ENCODE measurements around the gene ZNHIT2. TPM values are rescaled to one million over a fixed set of nuclear protein-coding genes. Genes with fewer than 3 reads are reported as not detected.
A peak's percentile ranks its signal among the peaks of the same experiment; 100 is the strongest.

ZNHIT2 gene
- total RNA-seq, 1 experiment from 2014 or later, result 48.2 TPM

DNA sequence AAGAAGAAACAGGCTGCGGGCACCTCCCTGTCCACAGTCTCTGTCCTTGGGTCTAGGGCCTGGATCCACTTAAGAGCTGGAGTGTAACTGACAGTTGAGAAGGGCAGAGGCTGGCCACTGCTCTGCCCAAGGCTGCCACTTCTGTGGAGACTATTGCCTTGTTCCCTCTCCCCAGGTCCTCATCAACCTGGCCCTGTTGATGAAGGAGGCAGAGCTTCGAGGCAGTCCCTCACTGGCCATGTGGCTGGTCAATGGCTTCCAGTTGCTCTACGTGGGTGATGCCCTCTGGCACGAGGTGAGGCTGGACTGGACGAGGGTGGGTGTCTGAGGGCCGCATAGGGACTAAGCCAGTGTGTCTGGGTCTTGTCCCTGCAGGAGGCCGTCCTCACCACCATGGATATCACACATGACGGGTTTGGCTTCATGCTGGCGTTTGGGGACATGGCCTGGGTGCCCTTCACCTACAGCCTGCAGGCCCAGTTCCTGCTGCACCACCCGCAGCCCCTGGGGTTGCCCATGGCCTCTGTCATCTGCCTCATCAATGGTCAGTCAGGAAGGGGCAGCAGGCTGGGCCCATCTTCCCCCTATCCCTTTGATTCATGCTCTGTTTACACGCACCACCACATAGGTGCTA lies 2.8 kb downstream of the ZNHIT2 start:
- H3F3A ChIP-seq (ENCODE audit: low read length, unreplicated experiment), result peaks cover 11% of the 10 kb centered on the region
- peaks cover 21% of the 10 kb centered on the region for H3K4me1 ChIP-seq (ENCODE audit: insufficient read depth, low read length)
- no peak overlapping the region for H3K27ac ChIP-seq (ENCODE audit: low read length)
- intact Hi-C loops (cut with micrococcal nuclease), result no loop called here
- BruUV-seq (replicated peaks), result no TSS peak
- DNase-seq, result no peak
- TF ChIP-seq EZH2phosphoT487 (IDR thresholded peaks at IDR 0.05; ENCODE audit: borderline replicate concordance, low read length) (no peak), CTCF (conservative IDR thresholded peaks at IDR 0.05; ENCODE audit: low read depth, low read length) (no peak), EZH2 (IDR thresholded peaks at IDR 0.05; ENCODE audit: low read length, unreplicated experiment) (no peak)
- peaks cover 2% of the 10 kb centered on the region; the same call in 1 of the 2 replicates for H3K36me3 ChIP-seq (ENCODE audit: low read depth, low read length)
- no peaks in the 10 kb centered on the region for H3K9me2 ChIP-seq (replicated peaks; ENCODE audit: low read length)
- no peak overlapping the region for H3K9ac ChIP-seq (ENCODE audit: low read length)
- no peak overlapping the region for H3K4me2 ChIP-seq (ENCODE audit: low read length)
- H3K9me3 ChIP-seq (ENCODE audit: low read length), result no peaks in the 10 kb centered on the region
- H3K79me2 ChIP-seq (ENCODE audit: low read length), result peaks cover 24% of the 10 kb centered on the region
- no peaks in the 10 kb centered on the region for H4K20me1 ChIP-seq (ENCODE audit: low read length)
- H3K27me3 ChIP-seq (ENCODE audit: low read length), result no peaks in the 10 kb centered on the region
- no peak overlapping the region for H3K4me3 ChIP-seq (ENCODE audit: low read length)
- CTCF ChIA-PET, result no interaction called here
- POLR2A ChIA-PET (ENCODE audit: unreplicated experiment), result no interaction called here
- no peak overlapping the region for H2AFZ ChIP-seq (ENCODE audit: low read length)
- no peak for ATAC-seq

DNA sequence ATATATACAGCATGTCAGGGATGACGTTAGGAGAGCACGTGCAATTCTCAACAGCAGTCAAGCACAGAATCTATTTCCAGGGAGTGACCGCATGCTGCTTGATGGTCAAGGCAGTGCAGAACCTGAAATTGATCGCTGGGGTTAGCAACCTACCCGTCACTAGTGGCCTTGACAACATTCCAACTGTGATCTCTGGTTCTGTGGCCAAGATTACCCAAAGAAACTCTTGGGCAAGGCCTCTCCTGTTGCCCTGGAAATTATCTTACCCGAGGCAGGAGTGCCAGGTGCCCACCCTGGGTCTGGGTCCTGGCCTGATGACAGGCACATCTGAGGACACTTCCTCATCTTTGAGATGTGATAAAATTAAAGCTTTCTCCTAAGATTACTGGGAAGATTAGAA lies 3.7 kb downstream of the ZNHIT2 start:
- no peaks in the 10 kb centered on the region for H3K9me3 ChIP-seq (ENCODE audit: low read length)
- no peaks in the 10 kb centered on the region for H3K36me3 ChIP-seq (ENCODE audit: low read depth, low read length)
- H2AFZ ChIP-seq (ENCODE audit: low read length), result no peak overlapping the region
- peak overlapping the region; percentile 97; the same call in 1 of the 2 replicates for H3K4me2 ChIP-seq (ENCODE audit: low read length)
- H3K27me3 ChIP-seq (ENCODE audit: low read length), result no peaks in the 10 kb centered on the region
- H3K79me2 ChIP-seq (ENCODE audit: low read length), result peaks cover 23% of the 10 kb centered on the region
- H3K4me3 ChIP-seq (ENCODE audit: low read length), result no peak overlapping the region
- intact Hi-C loops (cut with micrococcal nuclease), result no loop called here
- peaks cover 21% of the 10 kb centered on the region for H3K4me1 ChIP-seq (ENCODE audit: insufficient read depth, low read length)
- BruUV-seq (replicated peaks), result TSS peak; percentile 14
- H3F3A ChIP-seq (ENCODE audit: low read length, unreplicated experiment), result peaks cover 8% of the 10 kb centered on the region
- H3K27ac ChIP-seq (ENCODE audit: low read length), result no peak overlapping the region
- DNase-seq, result no peak
- CTCF ChIA-PET, result no interaction called here
- TF ChIP-seq EZH2 (IDR thresholded peaks at IDR 0.05; ENCODE audit: low read length, unreplicated experiment), result no peak
- TF ChIP-seq CTCF (conservative IDR thresholded peaks at IDR 0.05; ENCODE audit: low read depth, low read length), result no peak
- no peak for TF ChIP-seq EZH2phosphoT487 (IDR thresholded peaks at IDR 0.05; ENCODE audit: borderline replicate concordance, low read length)
- no peak overlapping the region for H3K9ac ChIP-seq (ENCODE audit: low read length)
- no peaks in the 10 kb centered on the region for H3K9me2 ChIP-seq (replicated peaks; ENCODE audit: low read length)
- no peaks in the 10 kb centered on the region for H4K20me1 ChIP-seq (ENCODE audit: low read length)
- POLR2A ChIA-PET (ENCODE audit: unreplicated experiment), result interaction anchor here (0.6 kb wide), 2 partner anchors 106 to 115 kb away, joined by 6 to 7 read pairs; no protein-coding TSS in a partner anchor
- no peak for ATAC-seq

GRCh38 chr11:65113361-65113756 lies 4.1 kb downstream of the ZNHIT2 start:
- CTCF ChIA-PET, result interaction anchor here (0.8 to 1.1 kb wide), 3 partner anchors 9 to 72 kb away, joined by 3 to 7 read pairs (median 4); partner anchors contain the start of gene SAC3D1
- H2AFZ ChIP-seq (ENCODE audit: low read length), result 0 out of 2 replicates have a peak overlapping the region, but pooled peaks have one; percentile 35
- no peaks in the 10 kb centered on the region for H3K27me3 ChIP-seq (ENCODE audit: low read length)
- no peak for ATAC-seq
- no peaks in the 10 kb centered on the region for H3K9me2 ChIP-seq (replicated peaks; ENCODE audit: low read length)
- peaks cover 23% of the 10 kb centered on the region for H3K79me2 ChIP-seq (ENCODE audit: low read length)
- DNase-seq, result peak; percentile 39
- H3K9me3 ChIP-seq (ENCODE audit: low read length), result no peaks in the 10 kb centered on the region
- no peak overlapping the region for H3K27ac ChIP-seq (ENCODE audit: low read length)
- H3K4me3 ChIP-seq (ENCODE audit: low read length), result peak overlapping the region; percentile 73
- peaks cover 21% of the 10 kb centered on the region for H3K4me1 ChIP-seq (ENCODE audit: insufficient read depth, low read length)
- H4K20me1 ChIP-seq (ENCODE audit: low read length), result no peaks in the 10 kb centered on the region
- intact Hi-C loops (cut with micrococcal nuclease), result no loop called here
- no TSS peak for BruUV-seq (replicated peaks)
- H3K36me3 ChIP-seq (ENCODE audit: low read depth, low read length), result no peaks in the 10 kb centered on the region
- H3K9ac ChIP-seq (ENCODE audit: low read length), result no peak overlapping the region
- peaks cover 4% of the 10 kb centered on the region for H3F3A ChIP-seq (ENCODE audit: low read length, unreplicated experiment)
- H3K4me2 ChIP-seq (ENCODE audit: low read length), result peak overlapping the region; percentile 97
- POLR2A ChIA-PET (ENCODE audit: unreplicated experiment), result interaction anchor here (0.6 kb wide), 2 partner anchors 107 to 116 kb away, joined by 6 to 7 read pairs; no protein-coding TSS in a partner anchor
- no peak for TF ChIP-seq EZH2 (IDR thresholded peaks at IDR 0.05; ENCODE audit: low read length, unreplicated experiment)
- no peak for TF ChIP-seq CTCF (conservative IDR thresholded peaks at IDR 0.05; ENCODE audit: low read depth, low read length)
- no peak for TF ChIP-seq EZH2phosphoT487 (IDR thresholded peaks at IDR 0.05; ENCODE audit: borderline replicate concordance, low read length)
